ENCODE data around the gene ATP9A. TPM values are rescaled to one million over a fixed set of nuclear protein-coding genes. Genes with fewer than 3 reads are reported as not detected.

ATP9A gene
- total RNA-seq, 1 experiment from 2014 or later: 16.8 TPM

GRCh38 chr20:51588762-51589161 is 179.4 kb downstream of the ATP9A start:
- no peak for DNase-seq (ENCODE audit: low read depth, low spot score)
- H3K79me2 ChIP-seq (ENCODE audit: insufficient read depth, low read length): no peaks in the 10 kb centered on the region
- no peak for ATAC-seq
- BruUV-seq (replicated peaks): no TSS peak
- peak overlapping the region; percentile 84 for H2AFZ ChIP-seq (ENCODE audit: low read depth, low read length, poor library complexity, severe bottlenecking)
- 0 out of 2 replicates have a peak overlapping the region, but pooled peaks have one; percentile 19 for H3K9ac ChIP-seq (ENCODE audit: low read length)
- H3K9me3 ChIP-seq (ENCODE audit: control insufficient read depth in 1 of 2, insufficient read depth in 1 of 2, low read depth in 1 of 2, low read length in 2 of 2): no peaks in the 10 kb centered on the region
- peaks cover 17 to 49% of the 10 kb centered on the region in 2 experiments for H3K4me1 ChIP-seq (ENCODE audit: control insufficient read depth in 1 of 2, insufficient read depth in 2 of 2, low read length in 2 of 2)
- H3K4me3 ChIP-seq (replicated peaks in 1 of 2; ENCODE audit: low read depth in 1 of 2, low read length in 2 of 2): peak overlapping the region in 1 of 2 experiments; percentile 10; a peak in 1 of 4 replicates
- H4K20me1 ChIP-seq (ENCODE audit: insufficient read depth): no peaks in the 10 kb centered on the region
- intact Hi-C loops (cut with micrococcal nuclease): loop anchor here (5.0 kb wide), 1 partner anchor 131 kb away; no protein-coding TSS in a partner anchor
- peak overlapping the region; percentile 39 for H3K27ac ChIP-seq (ENCODE audit: low read depth, low read length)
- CTCF ChIA-PET: no interaction called here
- RAD21 ChIA-PET (ENCODE audit: low non-redundant PET in 1 of 2, low total read pairs in 2 of 2, uncharacterized antibody in 2 of 2, unreplicated experiment in 2 of 2): no interaction called here
- H3K36me3 ChIP-seq (ENCODE audit: control insufficient read depth in 1 of 2, insufficient read depth in 2 of 2, low read length in 2 of 2): no peaks in the 10 kb centered on the region
- POLR2A ChIA-PET: no interaction called here
- H3K27me3 ChIP-seq (ENCODE audit: insufficient read depth, low read length): no peaks in the 10 kb centered on the region
- TF ChIP-seq POLR2AphosphoS5 (IDR thresholded peaks at IDR 0.05; ENCODE audit: low read depth, low read length) (no peak), SP1 (IDR thresholded peaks at IDR 0.05; ENCODE audit: low read depth) (no peak), EGR1 (IDR thresholded peaks at IDR 0.05; ENCODE audit: low read depth) (no peak), SRF (IDR thresholded peaks at IDR 0.05; ENCODE audit: low read depth) (no peak), ATF3 (IDR thresholded peaks at IDR 0.05) (no peak), FOSL1 (IDR thresholded peaks at IDR 0.05; ENCODE audit: low read depth) (no peak), JUND (IDR thresholded peaks at IDR 0.05) (no peak), YY1 (IDR thresholded peaks at IDR 0.05; ENCODE audit: extremely low read depth, insufficient replicate concordance, low read depth, low read length) (no peak), ELF1 (IDR thresholded peaks at IDR 0.05; ENCODE audit: borderline replicate concordance, low read depth) (no peak), ZFX (IDR thresholded peaks at IDR 0.05) (no peak), EZH2phosphoT487 (IDR thresholded peaks at IDR 0.05; ENCODE audit: borderline replicate concordance) (no peak), RAD21 (IDR thresholded peaks at IDR 0.05; ENCODE audit: low read depth) (no peak), POLR2A (IDR thresholded peaks at IDR 0.05; ENCODE audit: borderline replicate concordance, extremely low read depth, insufficient read depth, insufficient read length) (no peak), ZBTB33 (IDR thresholded peaks at IDR 0.05; ENCODE audit: extremely low read depth, insufficient replicate concordance, low read length) (no peak)
- TF ChIP-seq, protein P1, sequence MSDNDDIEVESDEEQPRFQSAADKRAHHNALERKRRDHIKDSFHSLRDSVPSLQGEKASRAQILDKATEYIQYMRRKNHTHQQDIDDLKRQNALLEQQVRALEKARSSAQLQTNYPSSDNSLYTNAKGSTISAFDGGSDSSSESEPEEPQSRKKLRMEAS (IDR thresholded peaks at IDR 0.05): no peak
- TF ChIP-seq, protein P2, sequence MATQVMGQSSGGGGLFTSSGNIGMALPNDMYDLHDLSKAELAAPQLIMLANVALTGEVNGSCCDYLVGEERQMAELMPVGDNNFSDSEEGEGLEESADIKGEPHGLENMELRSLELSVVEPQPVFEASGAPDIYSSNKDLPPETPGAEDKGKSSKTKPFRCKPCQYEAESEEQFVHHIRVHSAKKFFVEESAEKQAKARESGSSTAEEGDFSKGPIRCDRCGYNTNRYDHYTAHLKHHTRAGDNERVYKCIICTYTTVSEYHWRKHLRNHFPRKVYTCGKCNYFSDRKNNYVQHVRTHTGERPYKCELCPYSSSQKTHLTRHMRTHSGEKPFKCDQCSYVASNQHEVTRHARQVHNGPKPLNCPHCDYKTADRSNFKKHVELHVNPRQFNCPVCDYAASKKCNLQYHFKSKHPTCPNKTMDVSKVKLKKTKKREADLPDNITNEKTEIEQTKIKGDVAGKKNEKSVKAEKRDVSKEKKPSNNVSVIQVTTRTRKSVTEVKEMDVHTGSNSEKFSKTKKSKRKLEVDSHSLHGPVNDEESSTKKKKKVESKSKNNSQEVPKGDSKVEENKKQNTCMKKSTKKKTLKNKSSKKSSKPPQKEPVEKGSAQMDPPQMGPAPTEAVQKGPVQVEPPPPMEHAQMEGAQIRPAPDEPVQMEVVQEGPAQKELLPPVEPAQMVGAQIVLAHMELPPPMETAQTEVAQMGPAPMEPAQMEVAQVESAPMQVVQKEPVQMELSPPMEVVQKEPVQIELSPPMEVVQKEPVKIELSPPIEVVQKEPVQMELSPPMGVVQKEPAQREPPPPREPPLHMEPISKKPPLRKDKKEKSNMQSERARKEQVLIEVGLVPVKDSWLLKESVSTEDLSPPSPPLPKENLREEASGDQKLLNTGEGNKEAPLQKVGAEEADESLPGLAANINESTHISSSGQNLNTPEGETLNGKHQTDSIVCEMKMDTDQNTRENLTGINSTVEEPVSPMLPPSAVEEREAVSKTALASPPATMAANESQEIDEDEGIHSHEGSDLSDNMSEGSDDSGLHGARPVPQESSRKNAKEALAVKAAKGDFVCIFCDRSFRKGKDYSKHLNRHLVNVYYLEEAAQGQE (IDR thresholded peaks at IDR 0.05; ENCODE audit: low read depth): no peak
- TF ChIP-seq, protein P3, sequence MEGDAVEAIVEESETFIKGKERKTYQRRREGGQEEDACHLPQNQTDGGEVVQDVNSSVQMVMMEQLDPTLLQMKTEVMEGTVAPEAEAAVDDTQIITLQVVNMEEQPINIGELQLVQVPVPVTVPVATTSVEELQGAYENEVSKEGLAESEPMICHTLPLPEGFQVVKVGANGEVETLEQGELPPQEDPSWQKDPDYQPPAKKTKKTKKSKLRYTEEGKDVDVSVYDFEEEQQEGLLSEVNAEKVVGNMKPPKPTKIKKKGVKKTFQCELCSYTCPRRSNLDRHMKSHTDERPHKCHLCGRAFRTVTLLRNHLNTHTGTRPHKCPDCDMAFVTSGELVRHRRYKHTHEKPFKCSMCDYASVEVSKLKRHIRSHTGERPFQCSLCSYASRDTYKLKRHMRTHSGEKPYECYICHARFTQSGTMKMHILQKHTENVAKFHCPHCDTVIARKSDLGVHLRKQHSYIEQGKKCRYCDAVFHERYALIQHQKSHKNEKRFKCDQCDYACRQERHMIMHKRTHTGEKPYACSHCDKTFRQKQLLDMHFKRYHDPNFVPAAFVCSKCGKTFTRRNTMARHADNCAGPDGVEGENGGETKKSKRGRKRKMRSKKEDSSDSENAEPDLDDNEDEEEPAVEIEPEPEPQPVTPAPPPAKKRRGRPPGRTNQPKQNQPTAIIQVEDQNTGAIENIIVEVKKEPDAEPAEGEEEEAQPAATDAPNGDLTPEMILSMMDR (IDR thresholded peaks at IDR 0.05 in 2 of 3, conservative IDR thresholded peaks at IDR 0.05 in 1 of 3; ENCODE audit: borderline replicate concordance in 1 of 3, insufficient read depth in 1 of 3, low read depth in 2 of 3, low read length in 2 of 3): no peak
- peak overlapping the region; percentile 64 for H3K4me2 ChIP-seq (ENCODE audit: low read length)
- H3K9me2 ChIP-seq (ENCODE audit: insufficient read depth): no peaks in the 10 kb centered on the region

All from HCT116 (cell line).